Large intestine (tissue), 3 donors: Measurements from ENCODE around the gene TMEM120B. TPM values are rescaled to one million over a fixed set of nuclear protein-coding genes. Genes with fewer than 3 reads are reported as not detected.

Experiments used
- DNase-seq, 2 donors: peaks; one replicate each; pipeline versions ENCODE4 v3.0.0 to v3.0.0-alpha.2; 2013
- H3K27ac ChIP-seq: one replicate; pipeline ENCODE4 v1.5.1; 2013; ENCODE audit warnings: low read length
- H3K27me3 ChIP-seq: 2 replicates; pipeline ENCODE4 v1.6.1; 2013; ENCODE audit warnings: low read length; ENCODE audit not compliant: control insufficient read depth, insufficient read depth
- H3K36me3 ChIP-seq: 2 replicates; pipeline ENCODE4 v1.6.1; 2013; ENCODE audit warnings: low read length; ENCODE audit not compliant: control insufficient read depth, insufficient read depth
- H3K4me1 ChIP-seq: one replicate; pipeline ENCODE4 v1.6.1; 2013; ENCODE audit warnings: low read length; ENCODE audit not compliant: control insufficient read depth, insufficient read depth
- H3K4me3 ChIP-seq: one replicate; pipeline ENCODE4 v1.5.1; 2013; ENCODE audit warnings: low read length
- H3K9me3 ChIP-seq: one replicate; pipeline ENCODE4 v1.6.1; 2013; ENCODE audit warnings: mild to moderate bottlenecking, low read depth, low read length, moderate library complexity; ENCODE audit not compliant: control insufficient read depth
- WGBS: methylation state at CpG from one replicate; pipeline ENCODE4 v1.1.5; 2013; ENCODE audit warnings: low lambda C conversion rate; ENCODE audit not compliant: insufficient coverage; 5-methylcytosine and 5-hydroxymethylcytosine counted together
- polyA plus RNA-seq: library from polyadenylated mRNA; unstranded; fragments of 120-200 nt; gene quantifications from one replicate; pipeline ENCODE4 v1.2.1, GENCODE V29; 2013

Gene TMEM120B
- polyA plus RNA-seq, 1 donor, result 14.9 TPM

DNA sequence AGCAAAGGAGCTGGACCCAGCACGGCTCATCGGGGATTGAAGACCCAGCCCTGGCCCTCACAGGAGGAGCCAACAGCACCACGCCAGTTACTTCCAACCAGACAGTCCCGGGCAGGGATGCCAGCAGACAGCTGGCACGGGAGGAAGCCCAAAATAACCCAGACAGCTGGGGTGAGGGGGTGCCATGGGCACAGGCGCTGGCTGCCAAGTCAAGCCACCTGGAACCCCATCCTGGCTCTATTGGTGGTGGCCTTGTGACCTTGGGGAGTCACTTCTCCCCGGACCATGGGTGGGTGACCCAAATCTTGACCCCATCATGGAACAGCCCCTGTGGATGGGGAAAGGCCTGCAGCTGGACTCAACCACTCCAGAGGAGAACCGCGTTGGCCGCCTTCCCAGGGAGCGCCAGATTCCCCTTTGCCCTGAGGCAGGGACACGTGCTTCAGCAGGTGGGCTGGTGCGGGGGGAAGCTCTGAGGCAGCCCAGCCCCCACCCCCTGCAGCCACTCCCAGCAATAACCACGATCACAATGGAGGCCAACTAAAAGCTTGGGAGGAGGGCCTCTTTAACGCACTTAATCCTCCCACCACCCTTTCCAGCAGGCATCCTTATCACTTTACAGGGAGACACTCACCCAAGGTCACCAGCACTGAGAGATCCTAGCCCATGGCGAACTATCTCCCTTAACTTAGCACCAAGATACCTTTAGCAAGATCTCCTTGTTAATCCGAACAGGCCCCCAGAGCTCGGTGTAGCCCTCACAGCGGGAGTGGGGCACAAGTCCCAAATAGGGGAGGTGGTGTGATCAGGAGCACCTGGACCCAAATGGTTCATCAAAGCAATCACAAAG lies 85.6 kb downstream of the TMEM120B start:
- WGBS, result no CpG with 5 or more reads among the region's 19 CpGs
- Histone ChIP-seq H3K27me3 (no peaks in the 10 kb centered on the region), H3K4me1 (peaks cover 50% of the 10 kb centered on the region), H3K9me3 (peaks cover 3% of the 10 kb centered on the region), H3K4me3 (peak overlapping the region; percentile 54), H3K36me3 (peaks cover 18% of the 10 kb centered on the region), H3K27ac (peak overlapping the region; percentile 94)
- peak; percentile 84 to 91 for DNase-seq

DNA sequence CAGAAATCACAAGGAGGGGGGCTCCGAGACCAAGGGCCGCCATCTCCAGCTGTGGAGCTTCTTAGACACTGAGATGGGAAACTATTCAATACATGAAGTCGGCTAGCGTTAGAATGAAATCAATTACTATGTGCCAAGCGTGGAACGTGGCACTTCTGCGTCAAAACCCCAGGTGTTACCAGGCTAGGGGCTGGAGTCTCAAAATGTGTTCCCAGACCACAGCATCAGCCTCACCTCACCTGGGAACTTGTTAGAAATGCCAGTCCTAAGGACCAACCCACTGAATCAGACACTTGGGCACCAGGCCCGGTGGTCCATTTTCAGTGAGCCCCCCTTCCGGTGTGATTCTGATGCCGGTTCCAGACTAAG lies 86.2 kb downstream of the TMEM120B start:
- H3K4me1 ChIP-seq, result peaks cover 48% of the 10 kb centered on the region

DNA sequence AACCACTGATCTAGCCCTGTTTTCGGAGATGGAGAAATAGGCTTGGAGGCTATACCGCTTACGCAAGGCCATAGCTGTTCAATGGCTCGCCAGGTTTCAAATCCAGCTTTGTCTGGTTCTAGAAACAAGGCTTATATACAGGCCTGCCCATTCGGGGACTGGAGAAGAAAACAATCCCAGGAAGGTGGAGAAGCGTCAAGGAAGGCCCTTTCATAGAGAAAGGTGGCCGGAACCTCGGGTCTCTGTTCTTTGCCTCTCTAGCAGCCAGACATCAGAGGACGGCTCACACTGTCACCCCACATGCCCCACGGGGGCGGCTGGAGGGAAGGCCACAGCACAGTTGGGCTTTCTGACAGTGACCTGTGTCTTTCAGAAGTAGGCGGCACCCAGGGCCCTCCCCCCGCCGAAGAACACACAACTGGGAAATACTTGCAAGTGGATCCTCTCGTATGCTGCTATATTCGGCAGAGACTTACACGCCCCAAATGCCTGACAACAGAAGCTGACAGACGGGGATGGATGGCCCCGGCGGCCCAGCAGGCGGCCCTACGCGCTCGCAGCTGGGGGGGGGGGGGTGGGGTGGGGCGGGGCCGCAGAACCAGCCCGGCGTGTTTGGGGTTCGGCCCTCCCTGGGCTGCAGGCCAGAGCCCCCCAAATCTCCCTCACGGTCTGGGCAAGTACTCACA lies 86.7 kb downstream of the TMEM120B start:
- Histone ChIP-seq H3K36me3 (peaks cover 18% of the 10 kb centered on the region), H3K4me1 (peaks cover 44% of the 10 kb centered on the region), H3K4me3 (peak overlapping the region; percentile 54), H3K27ac (peak overlapping the region; percentile 94), H3K9me3 (peaks cover 3% of the 10 kb centered on the region), H3K27me3 (no peaks in the 10 kb centered on the region)
- no CpG with 5 or more reads among the region's 30 CpGs for WGBS
- DNase-seq, result peak in 1 of 2 donors; percentile 77

More for the DNA sequence above, 86.2 kb downstream of the TMEM120B start:
- Histone ChIP-seq H3K36me3 (peaks cover 18% of the 10 kb centered on the region), H3K9me3 (peaks cover 3% of the 10 kb centered on the region), H3K4me3 (peak overlapping the region; percentile 54), H3K27me3 (no peaks in the 10 kb centered on the region), H3K27ac (peak overlapping the region; percentile 94)
- no CpG with 5 or more reads among the region's 10 CpGs for WGBS
- DNase-seq, result peak in 1 of 2 donors; percentile 59

DNA sequence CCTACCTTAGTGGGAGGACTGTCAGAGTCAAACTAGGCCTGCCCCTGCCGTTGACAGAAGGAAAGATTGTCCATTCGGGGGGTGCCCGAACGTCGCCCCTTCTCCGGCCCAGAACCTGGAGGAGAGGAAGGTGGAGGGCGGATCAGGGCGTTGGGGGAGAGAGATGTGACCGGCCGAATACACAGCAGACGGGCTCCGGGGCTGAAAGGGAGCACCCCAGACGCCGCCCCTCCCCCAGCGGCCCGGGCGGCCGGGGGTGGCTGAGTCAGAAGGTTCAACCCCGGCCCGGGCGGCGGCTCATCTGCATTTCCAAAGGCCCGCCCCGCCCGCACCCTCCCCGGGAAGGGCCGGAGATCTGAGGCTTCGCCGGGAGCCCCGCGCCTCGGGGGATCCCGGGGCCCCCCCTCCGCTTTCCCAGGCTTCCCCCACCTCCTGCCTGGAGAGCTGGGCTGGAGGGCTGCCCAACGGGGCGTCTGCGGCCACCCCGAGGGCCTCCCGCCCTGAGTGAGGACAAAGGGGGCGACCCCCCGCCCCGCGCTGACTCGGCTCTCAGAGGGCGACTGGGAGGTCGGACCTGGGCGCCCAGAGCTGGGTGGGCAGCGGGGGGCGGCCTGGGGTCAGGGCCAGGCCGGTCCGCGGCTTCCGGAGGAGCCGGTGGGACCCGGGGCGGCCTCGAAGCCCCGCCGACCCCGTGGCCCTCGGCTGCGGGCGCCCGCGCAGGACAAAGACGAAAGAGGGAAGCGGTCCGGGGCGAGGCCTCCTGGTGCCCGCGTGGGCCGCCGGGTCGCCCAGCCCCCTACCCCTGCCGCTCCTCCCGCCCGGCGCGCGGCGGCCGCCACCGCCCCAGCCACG lies 87.5 kb downstream of the TMEM120B start:
- Histone ChIP-seq H3K27ac (peak overlapping the region; percentile 94), H3K27me3 (no peaks in the 10 kb centered on the region), H3K4me1 (peaks cover 38% of the 10 kb centered on the region), H3K4me3 (peak overlapping the region; percentile 54), H3K9me3 (peaks cover 3% of the 10 kb centered on the region), H3K36me3 (peaks cover 17% of the 10 kb centered on the region)
- WGBS, result no CpG with 5 or more reads among the region's 84 CpGs
- DNase-seq, result peak; percentile 87 to 94

DNA sequence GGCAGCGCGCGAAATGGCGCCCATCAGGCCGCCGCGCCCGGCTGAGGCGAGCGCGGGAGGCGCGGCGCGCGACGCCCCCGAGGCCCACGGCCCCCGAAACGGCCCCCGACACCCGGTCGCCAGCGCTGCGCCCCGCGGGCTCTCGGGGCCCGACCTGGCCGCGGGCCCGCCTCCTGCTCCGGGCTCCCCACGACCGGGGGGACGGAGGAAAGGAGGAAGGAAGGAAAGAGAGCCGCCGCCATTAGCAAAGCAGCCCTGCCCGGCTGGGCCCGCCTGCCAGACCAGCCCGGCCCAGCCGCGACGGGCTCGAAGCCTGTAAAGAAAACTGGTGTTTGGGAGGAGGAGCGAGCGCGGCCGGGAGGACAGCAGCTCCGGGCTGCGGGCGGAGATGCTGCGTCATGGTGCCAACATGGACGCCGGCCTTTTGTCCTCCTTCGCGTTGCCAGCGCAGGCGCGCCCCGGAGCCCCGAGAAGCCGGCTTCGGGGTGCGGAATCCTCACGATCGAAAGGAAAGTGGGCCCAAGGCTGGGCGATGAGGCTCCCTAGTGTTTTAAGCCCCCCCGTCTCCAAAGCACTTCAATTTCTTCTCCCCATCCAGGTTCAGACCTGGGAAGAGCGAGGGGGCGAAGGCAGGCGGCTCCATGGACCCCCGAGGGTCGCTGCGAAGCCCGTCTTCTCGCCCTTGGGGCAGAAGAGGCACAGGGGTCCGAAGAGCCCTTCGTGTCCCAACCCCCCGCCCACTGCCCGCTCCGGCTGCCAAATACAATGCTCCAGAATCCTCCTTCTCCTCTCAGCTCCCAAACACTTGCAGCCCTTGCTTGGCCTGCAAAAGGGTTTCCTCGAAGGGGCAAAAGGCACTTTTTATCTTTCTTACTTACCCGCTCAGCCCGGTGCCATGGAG lies 88.4 kb downstream of the TMEM120B start:
- Histone ChIP-seq H3K9me3 (peaks cover 3% of the 10 kb centered on the region), H3K4me3 (peak overlapping the region; percentile 64), H3K27ac (peak overlapping the region; percentile 98), H3K36me3 (peaks cover 9% of the 10 kb centered on the region), H3K4me1 (peaks cover 33% of the 10 kb centered on the region), H3K27me3 (no peaks in the 10 kb centered on the region)
- peak in 1 of 2 donors; percentile 74 for DNase-seq
- no CpG with 5 or more reads among the region's 86 CpGs for WGBS

DNA sequence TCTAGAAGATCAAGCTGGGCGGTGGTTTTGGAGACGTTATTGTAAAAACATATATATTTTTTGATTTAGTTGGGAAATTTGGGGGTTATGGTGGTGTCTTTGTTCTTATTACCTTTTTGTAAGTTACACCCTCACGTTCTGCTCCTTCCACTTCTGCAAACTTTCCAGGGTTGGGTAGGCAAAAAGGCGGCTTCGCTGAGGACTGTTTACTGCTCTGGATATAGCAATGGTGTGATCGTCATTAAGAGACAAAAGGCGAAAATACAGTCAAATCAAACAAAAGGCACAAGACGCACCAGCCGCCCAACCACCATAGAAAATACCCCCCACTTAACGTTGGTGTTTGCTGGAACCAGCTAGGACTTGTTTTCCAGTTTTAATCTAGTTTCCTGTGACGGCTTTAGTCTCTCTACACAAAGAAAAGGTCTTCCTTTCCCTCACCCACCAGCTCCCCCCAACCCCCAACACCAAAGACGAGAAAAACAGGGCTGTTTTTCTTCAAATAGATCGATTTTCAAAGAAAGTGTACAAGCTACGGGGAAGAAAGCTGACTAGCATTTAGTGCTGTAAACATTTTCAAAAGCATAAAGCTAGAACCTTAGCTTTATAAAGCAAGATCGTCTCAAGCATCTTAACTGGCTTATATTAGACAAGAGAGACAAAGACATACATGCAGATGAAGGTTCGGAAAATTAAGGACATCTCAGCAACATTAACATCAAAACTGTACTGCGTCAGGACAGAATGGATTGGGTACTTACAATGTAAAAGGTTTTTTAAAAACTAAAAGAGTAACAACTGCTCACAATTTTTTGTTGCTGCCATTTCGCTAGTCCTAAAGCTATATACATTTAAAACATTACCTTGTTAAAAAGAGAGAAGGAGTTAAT lies 89.3 kb downstream of the TMEM120B start:
- H3K36me3 ChIP-seq, result peaks cover 3% of the 10 kb centered on the region
- 0% methylated on average over 7 of the region's 18 CpGs for WGBS
- peaks cover 32% of the 10 kb centered on the region for H3K4me1 ChIP-seq

DNA sequence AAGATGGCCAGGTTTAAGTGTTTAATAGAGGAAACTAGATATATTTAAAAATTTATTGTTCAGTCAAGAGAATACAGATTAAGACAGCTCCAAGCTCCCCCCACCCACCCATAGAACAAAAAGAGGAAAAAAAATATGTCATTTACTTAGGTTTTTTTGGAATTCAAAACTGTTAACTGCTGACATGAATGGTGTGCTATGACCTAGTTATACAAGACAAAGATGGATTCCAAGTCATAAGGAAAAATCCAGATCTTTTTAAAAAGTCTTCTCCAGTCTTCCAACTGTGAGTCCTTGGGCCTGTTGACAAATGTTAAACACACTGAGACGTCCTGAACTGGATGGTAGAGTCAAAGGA lies 89.9 kb downstream of the TMEM120B start:
- peak overlapping the region; percentile 64 for H3K4me3 ChIP-seq
- H3K27ac ChIP-seq, result peak overlapping the region; percentile 98
- WGBS, result no CpG with 5 or more reads among the region's 1 CpG
- H3K4me1 ChIP-seq, result peaks cover 35% of the 10 kb centered on the region
- H3K27me3 ChIP-seq, result no peaks in the 10 kb centered on the region
- peaks cover 3% of the 10 kb centered on the region for H3K9me3 ChIP-seq
- no peak for DNase-seq
- H3K36me3 ChIP-seq, result peaks cover 3% of the 10 kb centered on the region

More for the DNA sequence above, 89.3 kb downstream of the TMEM120B start:
- peak overlapping the region; percentile 98 for H3K27ac ChIP-seq
- H3K27me3 ChIP-seq, result no peaks in the 10 kb centered on the region
- peak in 1 of 2 donors; percentile 51 for DNase-seq
- peak overlapping the region; percentile 64 for H3K4me3 ChIP-seq
- H3K9me3 ChIP-seq, result peaks cover 3% of the 10 kb centered on the region

DNA sequence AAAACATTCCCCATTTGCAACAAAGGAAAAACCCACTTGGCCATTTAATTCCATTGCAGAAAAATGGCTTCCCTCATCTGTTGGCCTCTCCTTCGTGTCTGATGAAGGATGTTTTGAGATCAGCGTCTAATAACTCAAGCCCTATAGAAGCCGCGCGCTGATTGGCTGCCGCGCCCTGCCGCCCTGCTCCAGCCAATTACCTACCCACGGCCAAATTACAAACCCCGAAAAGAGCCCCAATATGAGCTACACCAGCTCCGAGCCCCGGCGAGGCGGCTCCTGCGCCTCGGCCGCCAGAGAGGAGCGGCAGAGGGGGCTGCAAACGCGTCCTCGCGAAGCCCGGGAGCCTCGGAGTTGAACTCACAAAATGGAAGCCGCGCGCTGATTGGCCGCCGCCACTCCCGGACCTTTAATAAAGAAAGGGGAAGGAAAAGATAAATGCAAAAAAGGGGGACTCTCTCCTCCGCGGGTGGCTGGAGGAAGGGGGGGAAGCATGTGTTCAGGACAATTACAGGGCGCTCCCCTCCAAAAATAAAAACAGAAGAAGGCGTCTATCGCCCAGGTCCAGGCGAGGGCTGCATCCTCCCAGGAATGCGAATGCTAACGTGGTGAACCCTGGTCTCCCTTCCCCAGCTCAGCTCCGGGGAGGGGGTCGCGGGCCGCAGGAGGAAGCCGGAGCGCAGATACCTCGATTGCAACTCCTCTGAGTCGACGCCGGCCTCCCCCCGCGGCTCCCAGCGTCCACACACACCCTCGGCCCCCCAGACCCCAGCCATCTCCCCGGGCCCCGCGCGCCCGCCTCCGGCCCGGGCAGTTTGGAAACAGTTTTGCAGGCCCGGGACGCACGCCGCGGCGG lies 90.5 kb downstream of the TMEM120B start:
- H3K4me1 ChIP-seq, result peaks cover 31% of the 10 kb centered on the region
- H3K36me3 ChIP-seq, result peaks cover 6% of the 10 kb centered on the region
- peaks cover 3% of the 10 kb centered on the region for H3K9me3 ChIP-seq
- no CpG with 5 or more reads among the region's 65 CpGs for WGBS
- peak overlapping the region; percentile 64 for H3K4me3 ChIP-seq
- no peaks in the 10 kb centered on the region for H3K27me3 ChIP-seq
- peak; percentile 93 to 95 for DNase-seq
- peak overlapping the region; percentile 98 for H3K27ac ChIP-seq
